ENCODE measurements around the gene DAB2.

DNA sequence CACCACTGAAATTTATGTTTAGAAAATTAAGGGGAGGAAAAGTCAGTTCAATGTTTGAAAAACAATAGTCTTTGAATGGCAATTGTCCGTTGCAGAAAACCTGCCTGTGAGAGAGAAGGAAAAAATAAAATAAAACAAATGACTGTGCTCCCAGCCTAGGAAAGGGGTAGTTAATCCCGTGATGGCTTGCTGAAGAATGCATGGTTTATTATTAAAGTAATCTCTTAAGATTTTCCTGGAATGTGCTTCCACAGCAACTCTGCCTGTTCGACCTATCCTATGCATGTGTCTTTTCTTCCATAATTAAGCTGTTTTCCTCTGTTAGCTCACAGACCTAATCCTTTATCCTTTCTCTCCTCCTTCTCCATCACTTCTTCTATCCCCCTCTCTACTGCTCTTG, 2.4 kb upstream of the DAB2 start:
- TF ChIP-seq, protein P1, sequence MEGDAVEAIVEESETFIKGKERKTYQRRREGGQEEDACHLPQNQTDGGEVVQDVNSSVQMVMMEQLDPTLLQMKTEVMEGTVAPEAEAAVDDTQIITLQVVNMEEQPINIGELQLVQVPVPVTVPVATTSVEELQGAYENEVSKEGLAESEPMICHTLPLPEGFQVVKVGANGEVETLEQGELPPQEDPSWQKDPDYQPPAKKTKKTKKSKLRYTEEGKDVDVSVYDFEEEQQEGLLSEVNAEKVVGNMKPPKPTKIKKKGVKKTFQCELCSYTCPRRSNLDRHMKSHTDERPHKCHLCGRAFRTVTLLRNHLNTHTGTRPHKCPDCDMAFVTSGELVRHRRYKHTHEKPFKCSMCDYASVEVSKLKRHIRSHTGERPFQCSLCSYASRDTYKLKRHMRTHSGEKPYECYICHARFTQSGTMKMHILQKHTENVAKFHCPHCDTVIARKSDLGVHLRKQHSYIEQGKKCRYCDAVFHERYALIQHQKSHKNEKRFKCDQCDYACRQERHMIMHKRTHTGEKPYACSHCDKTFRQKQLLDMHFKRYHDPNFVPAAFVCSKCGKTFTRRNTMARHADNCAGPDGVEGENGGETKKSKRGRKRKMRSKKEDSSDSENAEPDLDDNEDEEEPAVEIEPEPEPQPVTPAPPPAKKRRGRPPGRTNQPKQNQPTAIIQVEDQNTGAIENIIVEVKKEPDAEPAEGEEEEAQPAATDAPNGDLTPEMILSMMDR (IDR thresholded peaks at IDR 0.05; ENCODE audit: low read depth, low read length, missing input control) = no peak
- TF ChIP-seq EGR1 (IDR thresholded peaks at IDR 0.05; ENCODE audit: low read depth in 2 of 2) (no peak), TAF1 (conservative IDR thresholded peaks at IDR 0.05) (no peak), MAX (IDR thresholded peaks at IDR 0.05) (no peak)
- TF ChIP-seq, protein P2, sequence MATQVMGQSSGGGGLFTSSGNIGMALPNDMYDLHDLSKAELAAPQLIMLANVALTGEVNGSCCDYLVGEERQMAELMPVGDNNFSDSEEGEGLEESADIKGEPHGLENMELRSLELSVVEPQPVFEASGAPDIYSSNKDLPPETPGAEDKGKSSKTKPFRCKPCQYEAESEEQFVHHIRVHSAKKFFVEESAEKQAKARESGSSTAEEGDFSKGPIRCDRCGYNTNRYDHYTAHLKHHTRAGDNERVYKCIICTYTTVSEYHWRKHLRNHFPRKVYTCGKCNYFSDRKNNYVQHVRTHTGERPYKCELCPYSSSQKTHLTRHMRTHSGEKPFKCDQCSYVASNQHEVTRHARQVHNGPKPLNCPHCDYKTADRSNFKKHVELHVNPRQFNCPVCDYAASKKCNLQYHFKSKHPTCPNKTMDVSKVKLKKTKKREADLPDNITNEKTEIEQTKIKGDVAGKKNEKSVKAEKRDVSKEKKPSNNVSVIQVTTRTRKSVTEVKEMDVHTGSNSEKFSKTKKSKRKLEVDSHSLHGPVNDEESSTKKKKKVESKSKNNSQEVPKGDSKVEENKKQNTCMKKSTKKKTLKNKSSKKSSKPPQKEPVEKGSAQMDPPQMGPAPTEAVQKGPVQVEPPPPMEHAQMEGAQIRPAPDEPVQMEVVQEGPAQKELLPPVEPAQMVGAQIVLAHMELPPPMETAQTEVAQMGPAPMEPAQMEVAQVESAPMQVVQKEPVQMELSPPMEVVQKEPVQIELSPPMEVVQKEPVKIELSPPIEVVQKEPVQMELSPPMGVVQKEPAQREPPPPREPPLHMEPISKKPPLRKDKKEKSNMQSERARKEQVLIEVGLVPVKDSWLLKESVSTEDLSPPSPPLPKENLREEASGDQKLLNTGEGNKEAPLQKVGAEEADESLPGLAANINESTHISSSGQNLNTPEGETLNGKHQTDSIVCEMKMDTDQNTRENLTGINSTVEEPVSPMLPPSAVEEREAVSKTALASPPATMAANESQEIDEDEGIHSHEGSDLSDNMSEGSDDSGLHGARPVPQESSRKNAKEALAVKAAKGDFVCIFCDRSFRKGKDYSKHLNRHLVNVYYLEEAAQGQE (IDR thresholded peaks at IDR 0.05) = no peak

All from liver (tissue), 3 donors.